ENCODE measurements around the gene MSANTD2.

- TF ChIP-seq CTCF (IDR thresholded peaks at IDR 0.05; ENCODE audit: insufficient read depth, low read depth, low read length) (no peak), EZH2 (IDR thresholded peaks at IDR 0.05; ENCODE audit: insufficient read depth, low read length) (no peak)
Measured at GRCh38 chr11:124719534-124719933, 80.7 kb downstream of the MSANTD2 start.
